Breast epithelium (tissue), 3 donors: Measurements from ENCODE around the gene RALY.

ENCODE experiments used
- POLR2A ChIP-seq: fragments of 450-650 bp; IDR thresholded peaks from one replicate; pipeline ENCODE4 v1.6.1; 2016; ENCODE audit warnings: antibody characterized with exemption, mild to moderate bottlenecking, moderate library complexity
- TF ChIP-seq, protein P1 (sequence below), 3 donors: fragments of 450-650 bp; IDR thresholded peaks; one replicate each; pipeline ENCODE4 v1.5.1; 2016 to 2017; ENCODE audit warnings: antibody characterized with exemption in 3 of 3, mild to moderate bottlenecking in 3 of 3, moderate library complexity in 3 of 3

- no peak for TF ChIP-seq POLR2A
- TF ChIP-seq, protein P1, sequence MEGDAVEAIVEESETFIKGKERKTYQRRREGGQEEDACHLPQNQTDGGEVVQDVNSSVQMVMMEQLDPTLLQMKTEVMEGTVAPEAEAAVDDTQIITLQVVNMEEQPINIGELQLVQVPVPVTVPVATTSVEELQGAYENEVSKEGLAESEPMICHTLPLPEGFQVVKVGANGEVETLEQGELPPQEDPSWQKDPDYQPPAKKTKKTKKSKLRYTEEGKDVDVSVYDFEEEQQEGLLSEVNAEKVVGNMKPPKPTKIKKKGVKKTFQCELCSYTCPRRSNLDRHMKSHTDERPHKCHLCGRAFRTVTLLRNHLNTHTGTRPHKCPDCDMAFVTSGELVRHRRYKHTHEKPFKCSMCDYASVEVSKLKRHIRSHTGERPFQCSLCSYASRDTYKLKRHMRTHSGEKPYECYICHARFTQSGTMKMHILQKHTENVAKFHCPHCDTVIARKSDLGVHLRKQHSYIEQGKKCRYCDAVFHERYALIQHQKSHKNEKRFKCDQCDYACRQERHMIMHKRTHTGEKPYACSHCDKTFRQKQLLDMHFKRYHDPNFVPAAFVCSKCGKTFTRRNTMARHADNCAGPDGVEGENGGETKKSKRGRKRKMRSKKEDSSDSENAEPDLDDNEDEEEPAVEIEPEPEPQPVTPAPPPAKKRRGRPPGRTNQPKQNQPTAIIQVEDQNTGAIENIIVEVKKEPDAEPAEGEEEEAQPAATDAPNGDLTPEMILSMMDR (IDR thresholded peaks at IDR 0.05) = no peak
These were observed 115.0 kb downstream of the RALY start for GRCh38 chr20:34108616-34109174.
